ENCODE measurements around the gene NTHL1. TPM values are rescaled to one million over a fixed set of nuclear protein-coding genes. Genes with fewer than 3 reads are reported as not detected.

NTHL1 gene
- total and polyA plus RNA-seq, 9 of the 15 experiments (the other 6 are each of a cell fraction or from before 2014, with no cell fraction given) = 1.1 to 58.8 (median 17.6) TPM

GRCh38 chr16:2047330-2048115 lies at the start of gene NTHL1, which contains the start of gene TSC2 (continued):
- TF ChIP-seq E2F6 (IDR thresholded peaks at IDR 0.05; ENCODE audit: borderline replicate concordance in 1 of 2, extremely low read depth in 1 of 2, insufficient read depth in 1 of 2, insufficient read length in 1 of 2, low read depth in 1 of 2, low read length in 1 of 2, poor library complexity in 1 of 2, severe bottlenecking in 1 of 2) = peak; percentile 55 to 83
- TF ChIP-seq ZNF197 (CRISPR knock-in tag; IDR thresholded peaks at IDR 0.05; ENCODE audit: low read depth) = peak; percentile 85; the same call in 1 of the 2 replicates
- TF ChIP-seq RBM39 (optimal IDR thresholded peaks at IDR 0.05; ENCODE audit: low read depth, low read length) = no peak
- TF ChIP-seq TEAD4 (IDR thresholded peaks at IDR 0.05; ENCODE audit: low read length) = no peak
- no peak for TF ChIP-seq TEAD4 (CRISPR knock-in tag; IDR thresholded peaks at IDR 0.05; ENCODE audit: borderline replicate concordance)
- no peak for TF ChIP-seq HNRNPH1 (optimal IDR thresholded peaks at IDR 0.05; ENCODE audit: low read depth, low read length)
- TF ChIP-seq HDGF (IDR thresholded peaks at IDR 0.05) = no peak
- TF ChIP-seq NR1H2 (CRISPR knock-in tag; IDR thresholded peaks at IDR 0.05) = no peak
- TF ChIP-seq TGIF2 (CRISPR knock-in tag; IDR thresholded peaks at IDR 0.05) = peak; percentile 80; the same call in 1 of the 2 replicates
- no peak for TF ChIP-seq ZBED1 (IDR thresholded peaks at IDR 0.05)
- TF ChIP-seq TEAD2 (tag; IDR thresholded peaks at IDR 0.05) = no peak
- TF ChIP-seq ZBTB11 (CRISPR knock-in tag; IDR thresholded peaks at IDR 0.05) = peak in 2 of 3 experiments; percentile 68 to 92; a peak in 5 of 6 replicates
- TF ChIP-seq MYNN (IDR thresholded peaks at IDR 0.05) = no peak
- no peak for TF ChIP-seq MYNN (CRISPR knock-in tag; IDR thresholded peaks at IDR 0.05)
- TF ChIP-seq, protein P1, sequence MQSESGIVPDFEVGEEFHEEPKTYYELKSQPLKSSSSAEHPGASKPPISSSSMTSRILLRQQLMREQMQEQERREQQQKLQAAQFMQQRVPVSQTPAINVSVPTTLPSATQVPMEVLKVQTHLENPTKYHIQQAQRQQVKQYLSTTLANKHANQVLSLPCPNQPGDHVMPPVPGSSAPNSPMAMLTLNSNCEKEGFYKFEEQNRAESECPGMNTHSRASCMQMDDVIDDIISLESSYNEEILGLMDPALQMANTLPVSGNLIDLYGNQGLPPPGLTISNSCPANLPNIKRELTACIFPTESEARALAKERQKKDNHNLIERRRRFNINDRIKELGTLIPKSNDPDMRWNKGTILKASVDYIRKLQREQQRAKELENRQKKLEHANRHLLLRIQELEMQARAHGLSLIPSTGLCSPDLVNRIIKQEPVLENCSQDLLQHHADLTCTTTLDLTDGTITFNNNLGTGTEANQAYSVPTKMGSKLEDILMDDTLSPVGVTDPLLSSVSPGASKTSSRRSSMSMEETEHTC (IDR thresholded peaks at IDR 0.05) = peak; percentile 72; the same call in 1 of the 2 replicates
- TF ChIP-seq PRMT5 (CRISPR knock-in tag; IDR thresholded peaks at IDR 0.05) = no peak
- TF ChIP-seq XRCC5 (IDR thresholded peaks at IDR 0.05; ENCODE audit: low read depth, low read length) = no peak
- TF ChIP-seq SNRNP70 (optimal IDR thresholded peaks at IDR 0.05; ENCODE audit: low read depth, low read length) = no peak
- peak; percentile 68; the same call in 1 of the 2 replicates for TF ChIP-seq JUND (IDR thresholded peaks at IDR 0.05; ENCODE audit: borderline replicate concordance, low read depth, low read length)
- TF ChIP-seq JUND (tag; IDR thresholded peaks at IDR 0.05; ENCODE audit: borderline replicate concordance, low read depth, low read length) = no peak; the same call in 2 of the 3 replicates

All from K562 (cell line).